AG09319 (cell line): ENCODE measurements around the gene EXOSC1.

Source experiments
- DNase-seq: peaks from one replicate; pipeline ENCODE4 v3.0.0-alpha.2; 2010; ENCODE audit warnings: low read depth; ENCODE audit errors: extremely low read depth
- CTCF ChIP-seq: IDR thresholded peaks from 2 replicates; pipeline ENCODE4 v1.5.1; 2011; ENCODE audit warnings: low read depth, mild to moderate bottlenecking, inconsistent platforms, low read length, moderate library complexity

Gene EXOSC1

GRCh38 chr10:97459111-97459510 is 13.3 kb upstream of the EXOSC1 start:
- no peak for DNase-seq
- TF ChIP-seq CTCF, result no peak

GRCh38 chr10:97456686-97457065 is 10.9 kb upstream of the EXOSC1 start:
- TF ChIP-seq CTCF, result no peak
- DNase-seq, result no peak

GRCh38 chr10:97456034-97456685 is 10.4 kb upstream of the EXOSC1 start:
- TF ChIP-seq CTCF, result no peak
- DNase-seq, result no peak

- no peak for TF ChIP-seq CTCF
- DNase-seq, result no peak
These were observed 8.7 kb upstream of the EXOSC1 start for GRCh38 chr10:97454330-97455036.

GRCh38 chr10:97452352-97452751 is 6.5 kb upstream of the EXOSC1 start:
- no peak for DNase-seq
- TF ChIP-seq CTCF, result no peak

- no peak for TF ChIP-seq CTCF
- no peak for DNase-seq
These were observed 5.8 kb upstream of the EXOSC1 start for GRCh38 chr10:97451605-97452004.

- no peak for DNase-seq
- no peak for TF ChIP-seq CTCF
These were observed 5.0 kb upstream of the EXOSC1 start for GRCh38 chr10:97450828-97451227.
